Measurements from ENCODE around the gene RRAGC. TPM values are rescaled to one million over a fixed set of nuclear protein-coding genes. Genes with fewer than 3 reads are reported as not detected.

Gene RRAGC
- total RNA-seq, 1 experiment from 2014 or later = 11.4 TPM

- Mint-ChIP-seq H3K4me1 (peaks cover 6% of the 10 kb centered on the region), H3K9me3 (no peaks in the 10 kb centered on the region), H3K4me3 (no peak overlapping the region), H3K27me3 (ENCODE audit: low read depth) (no peaks in the 10 kb centered on the region; the same call in 1 of the 2 replicates), H3K27ac (no peak overlapping the region), H3K36me3 (no peaks in the 10 kb centered on the region)
- ATAC-seq (peak; percentile 99), DNase-seq (ENCODE audit: low spot score) (peak; percentile 59)
- ChIA-PET POLR2A (interaction anchor here (1.3 kb wide), 1 partner anchor 18 kb away, joined by 4 read pairs; no protein-coding TSS in a partner anchor), CTCF (interaction anchor here (0.6 to 2.4 kb wide), 8 partner anchors 41 to 201 kb away, joined by 3 to 13 read pairs (median 4); partner anchors contain the start of gene NDUFS5)
- TF ChIP-seq, protein P1, sequence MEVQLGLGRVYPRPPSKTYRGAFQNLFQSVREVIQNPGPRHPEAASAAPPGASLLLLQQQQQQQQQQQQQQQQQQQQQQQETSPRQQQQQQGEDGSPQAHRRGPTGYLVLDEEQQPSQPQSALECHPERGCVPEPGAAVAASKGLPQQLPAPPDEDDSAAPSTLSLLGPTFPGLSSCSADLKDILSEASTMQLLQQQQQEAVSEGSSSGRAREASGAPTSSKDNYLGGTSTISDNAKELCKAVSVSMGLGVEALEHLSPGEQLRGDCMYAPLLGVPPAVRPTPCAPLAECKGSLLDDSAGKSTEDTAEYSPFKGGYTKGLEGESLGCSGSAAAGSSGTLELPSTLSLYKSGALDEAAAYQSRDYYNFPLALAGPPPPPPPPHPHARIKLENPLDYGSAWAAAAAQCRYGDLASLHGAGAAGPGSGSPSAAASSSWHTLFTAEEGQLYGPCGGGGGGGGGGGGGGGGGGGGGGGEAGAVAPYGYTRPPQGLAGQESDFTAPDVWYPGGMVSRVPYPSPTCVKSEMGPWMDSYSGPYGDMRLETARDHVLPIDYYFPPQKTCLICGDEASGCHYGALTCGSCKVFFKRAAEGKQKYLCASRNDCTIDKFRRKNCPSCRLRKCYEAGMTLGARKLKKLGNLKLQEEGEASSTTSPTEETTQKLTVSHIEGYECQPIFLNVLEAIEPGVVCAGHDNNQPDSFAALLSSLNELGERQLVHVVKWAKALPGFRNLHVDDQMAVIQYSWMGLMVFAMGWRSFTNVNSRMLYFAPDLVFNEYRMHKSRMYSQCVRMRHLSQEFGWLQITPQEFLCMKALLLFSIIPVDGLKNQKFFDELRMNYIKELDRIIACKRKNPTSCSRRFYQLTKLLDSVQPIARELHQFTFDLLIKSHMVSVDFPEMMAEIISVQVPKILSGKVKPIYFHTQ (CRISPR knock-in tag; IDR thresholded peaks at IDR 0.05) = no peak
- TF ChIP-seq RELA (CRISPR knock-in tag; IDR thresholded peaks at IDR 0.05; ENCODE audit: borderline replicate concordance) = no peak
- TF ChIP-seq, protein P2, sequence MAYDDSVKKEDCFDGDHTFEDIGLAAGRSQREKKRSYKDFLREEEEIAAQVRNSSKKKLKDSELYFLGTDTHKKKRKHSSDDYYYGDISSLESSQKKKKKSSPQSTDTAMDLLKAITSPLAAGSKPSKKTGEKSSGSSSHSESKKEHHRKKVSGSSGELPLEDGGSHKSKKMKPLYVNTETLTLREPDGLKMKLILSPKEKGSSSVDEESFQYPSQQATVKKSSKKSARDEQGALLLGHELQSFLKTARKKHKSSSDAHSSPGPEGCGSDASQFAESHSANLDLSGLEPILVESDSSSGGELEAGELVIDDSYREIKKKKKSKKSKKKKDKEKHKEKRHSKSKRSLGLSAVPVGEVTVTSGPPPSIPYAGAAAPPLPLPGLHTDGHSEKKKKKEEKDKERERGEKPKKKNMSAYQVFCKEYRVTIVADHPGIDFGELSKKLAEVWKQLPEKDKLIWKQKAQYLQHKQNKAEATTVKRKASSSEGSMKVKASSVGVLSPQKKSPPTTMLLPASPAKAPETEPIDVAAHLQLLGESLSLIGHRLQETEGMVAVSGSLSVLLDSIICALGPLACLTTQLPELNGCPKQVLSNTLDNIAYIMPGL (CRISPR knock-in tag; IDR thresholded peaks at IDR 0.05) = no peak
- TF ChIP-seq, protein P3, sequence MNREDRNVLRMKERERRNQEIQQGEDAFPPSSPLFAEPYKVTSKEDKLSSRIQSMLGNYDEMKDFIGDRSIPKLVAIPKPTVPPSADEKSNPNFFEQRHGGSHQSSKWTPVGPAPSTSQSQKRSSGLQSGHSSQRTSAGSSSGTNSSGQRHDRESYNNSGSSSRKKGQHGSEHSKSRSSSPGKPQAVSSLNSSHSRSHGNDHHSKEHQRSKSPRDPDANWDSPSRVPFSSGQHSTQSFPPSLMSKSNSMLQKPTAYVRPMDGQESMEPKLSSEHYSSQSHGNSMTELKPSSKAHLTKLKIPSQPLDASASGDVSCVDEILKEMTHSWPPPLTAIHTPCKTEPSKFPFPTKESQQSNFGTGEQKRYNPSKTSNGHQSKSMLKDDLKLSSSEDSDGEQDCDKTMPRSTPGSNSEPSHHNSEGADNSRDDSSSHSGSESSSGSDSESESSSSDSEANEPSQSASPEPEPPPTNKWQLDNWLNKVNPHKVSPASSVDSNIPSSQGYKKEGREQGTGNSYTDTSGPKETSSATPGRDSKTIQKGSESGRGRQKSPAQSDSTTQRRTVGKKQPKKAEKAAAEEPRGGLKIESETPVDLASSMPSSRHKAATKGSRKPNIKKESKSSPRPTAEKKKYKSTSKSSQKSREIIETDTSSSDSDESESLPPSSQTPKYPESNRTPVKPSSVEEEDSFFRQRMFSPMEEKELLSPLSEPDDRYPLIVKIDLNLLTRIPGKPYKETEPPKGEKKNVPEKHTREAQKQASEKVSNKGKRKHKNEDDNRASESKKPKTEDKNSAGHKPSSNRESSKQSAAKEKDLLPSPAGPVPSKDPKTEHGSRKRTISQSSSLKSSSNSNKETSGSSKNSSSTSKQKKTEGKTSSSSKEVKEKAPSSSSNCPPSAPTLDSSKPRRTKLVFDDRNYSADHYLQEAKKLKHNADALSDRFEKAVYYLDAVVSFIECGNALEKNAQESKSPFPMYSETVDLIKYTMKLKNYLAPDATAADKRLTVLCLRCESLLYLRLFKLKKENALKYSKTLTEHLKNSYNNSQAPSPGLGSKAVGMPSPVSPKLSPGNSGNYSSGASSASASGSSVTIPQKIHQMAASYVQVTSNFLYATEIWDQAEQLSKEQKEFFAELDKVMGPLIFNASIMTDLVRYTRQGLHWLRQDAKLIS (CRISPR knock-in tag; IDR thresholded peaks at IDR 0.05; ENCODE audit: borderline replicate concordance) = no peak
- no peak for TF ChIP-seq HMGA2 (CRISPR knock-in tag; IDR thresholded peaks at IDR 0.05)
- TF ChIP-seq, protein P4, sequence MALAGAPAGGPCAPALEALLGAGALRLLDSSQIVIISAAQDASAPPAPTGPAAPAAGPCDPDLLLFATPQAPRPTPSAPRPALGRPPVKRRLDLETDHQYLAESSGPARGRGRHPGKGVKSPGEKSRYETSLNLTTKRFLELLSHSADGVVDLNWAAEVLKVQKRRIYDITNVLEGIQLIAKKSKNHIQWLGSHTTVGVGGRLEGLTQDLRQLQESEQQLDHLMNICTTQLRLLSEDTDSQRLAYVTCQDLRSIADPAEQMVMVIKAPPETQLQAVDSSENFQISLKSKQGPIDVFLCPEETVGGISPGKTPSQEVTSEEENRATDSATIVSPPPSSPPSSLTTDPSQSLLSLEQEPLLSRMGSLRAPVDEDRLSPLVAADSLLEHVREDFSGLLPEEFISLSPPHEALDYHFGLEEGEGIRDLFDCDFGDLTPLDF (CRISPR knock-in tag; IDR thresholded peaks at IDR 0.05) = no peak
- TF ChIP-seq ZBTB21 (CRISPR knock-in tag; IDR thresholded peaks at IDR 0.05; ENCODE audit: borderline replicate concordance) = no peak
- no peak for TF ChIP-seq NR2C2 (CRISPR knock-in tag; IDR thresholded peaks at IDR 0.05)
- TF ChIP-seq, protein P5, sequence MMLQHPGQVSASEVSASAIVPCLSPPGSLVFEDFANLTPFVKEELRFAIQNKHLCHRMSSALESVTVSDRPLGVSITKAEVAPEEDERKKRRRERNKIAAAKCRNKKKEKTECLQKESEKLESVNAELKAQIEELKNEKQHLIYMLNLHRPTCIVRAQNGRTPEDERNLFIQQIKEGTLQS (CRISPR knock-in tag; conservative IDR thresholded peaks at IDR 0.05) = no peak
- TF ChIP-seq, protein P6, sequence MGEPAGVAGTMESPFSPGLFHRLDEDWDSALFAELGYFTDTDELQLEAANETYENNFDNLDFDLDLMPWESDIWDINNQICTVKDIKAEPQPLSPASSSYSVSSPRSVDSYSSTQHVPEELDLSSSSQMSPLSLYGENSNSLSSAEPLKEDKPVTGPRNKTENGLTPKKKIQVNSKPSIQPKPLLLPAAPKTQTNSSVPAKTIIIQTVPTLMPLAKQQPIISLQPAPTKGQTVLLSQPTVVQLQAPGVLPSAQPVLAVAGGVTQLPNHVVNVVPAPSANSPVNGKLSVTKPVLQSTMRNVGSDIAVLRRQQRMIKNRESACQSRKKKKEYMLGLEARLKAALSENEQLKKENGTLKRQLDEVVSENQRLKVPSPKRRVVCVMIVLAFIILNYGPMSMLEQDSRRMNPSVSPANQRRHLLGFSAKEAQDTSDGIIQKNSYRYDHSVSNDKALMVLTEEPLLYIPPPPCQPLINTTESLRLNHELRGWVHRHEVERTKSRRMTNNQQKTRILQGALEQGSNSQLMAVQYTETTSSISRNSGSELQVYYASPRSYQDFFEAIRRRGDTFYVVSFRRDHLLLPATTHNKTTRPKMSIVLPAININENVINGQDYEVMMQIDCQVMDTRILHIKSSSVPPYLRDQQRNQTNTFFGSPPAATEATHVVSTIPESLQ (CRISPR knock-in tag; IDR thresholded peaks at IDR 0.05) = no peak
- no peak for TF ChIP-seq GTF2I (CRISPR knock-in tag; conservative IDR thresholded peaks at IDR 0.05)
- TF ChIP-seq ZNF512 (CRISPR knock-in tag; IDR thresholded peaks at IDR 0.05; ENCODE audit: borderline replicate concordance) = no peak
- TF ChIP-seq NR3C1 (CRISPR knock-in tag; conservative IDR thresholded peaks at IDR 0.05; ENCODE audit: low read depth) = no peak
- no peak for TF ChIP-seq NR1H2 (CRISPR knock-in tag; IDR thresholded peaks at IDR 0.05)
- no peak for TF ChIP-seq ETV6 (CRISPR knock-in tag; IDR thresholded peaks at IDR 0.05)
- TF ChIP-seq NFYB (CRISPR knock-in tag; conservative IDR thresholded peaks at IDR 0.05; ENCODE audit: low read depth) = no peak
- no peak for TF ChIP-seq EMX1 (CRISPR knock-in tag; IDR thresholded peaks at IDR 0.05)
- TF ChIP-seq ZNF317 (CRISPR knock-in tag; IDR thresholded peaks at IDR 0.05; ENCODE audit: borderline replicate concordance, low read depth) = no peak
Observed at GRCh38 chr1:38891753-38892152, 32.2 kb upstream of the RRAGC start.
